Body of pancreas (tissue), 4 donors: ENCODE results near the gene ADGRL2.

ENCODE experiments used
- CTCF ChIP-seq, 7 experiments: fragments of 450-650 bp in 4 of 7; fragments of 200-600 bp in 3 of 7; sonication (generic) in 3 of 7; IDR thresholded peaks; one replicate each; pipeline ENCODE4 v1.5.1; 2016 to 2019; ENCODE audit warnings: antibody characterized with exemption in 7 of 7
- POLR2A ChIP-seq, 3 donors: fragments of 450-650 bp; IDR thresholded peaks; one replicate each; pipeline ENCODE4 v1.6.1; 2016; ENCODE audit warnings: antibody characterized with exemption in 3 of 3, mild to moderate bottlenecking in 2 of 3

GRCh38 chr1:81802457-81802706 is 1.6 kb downstream of the ADGRL2 start:
- TF ChIP-seq CTCF (IDR thresholded peaks at IDR 0.05) (no peak), POLR2A (IDR thresholded peaks at IDR 0.05) (no peak)
